Type B pancreatic cell (in vitro differentiated cells): ENCODE data around the gene MARCHF3. TPM values are rescaled to one million over a fixed set of nuclear protein-coding genes. Genes with fewer than 3 reads are reported as not detected.

Source experiments
- DNase-seq: peaks from one replicate; pipeline ENCODE4 v3.0.0; 2021; ENCODE audit warnings: mixed read lengths; ENCODE audit not compliant: unreplicated experiment; ENCODE audit errors: extremely low spot score
- H3K27ac Mint-ChIP-seq: 2 replicates; pipeline ENCODE4 v1.8.0; 2021; ENCODE audit warnings: mild to moderate bottlenecking, mixed read lengths
- H3K27me3 Mint-ChIP-seq: 2 replicates; pipeline ENCODE4 v1.8.0; 2021; ENCODE audit warnings: mixed read lengths
- H3K36me3 Mint-ChIP-seq: 2 replicates; pipeline ENCODE4 v1.8.0; 2021; ENCODE audit warnings: mixed read lengths
- H3K4me1 Mint-ChIP-seq: one replicate; pipeline ENCODE4 v1.8.0; 2021; ENCODE audit warnings: mixed read lengths; ENCODE audit not compliant: unreplicated experiment
- H3K4me3 Mint-ChIP-seq: 2 replicates; pipeline ENCODE4 v1.8.0; 2021; ENCODE audit warnings: mild to moderate bottlenecking, mixed read lengths
- H3K9me3 Mint-ChIP-seq: 2 replicates; pipeline ENCODE4 v1.8.0; 2021; ENCODE audit warnings: mixed read lengths
- CTCF ChIP-seq: fragments of 200-600 bp; sonication (generic); conservative IDR thresholded peaks from 2 replicates; pipeline ENCODE4 v1.5.0; 2021; ENCODE audit warnings: antibody characterized with exemption, mild to moderate bottlenecking
- total RNA-seq: library from RNA; stranded (reverse); gene quantifications from 2 replicates; pipeline ENCODE4 v1.2.1, GENCODE V29; 2021; ENCODE audit warnings: low replicate concordance

MARCHF3 gene
- total RNA-seq, 1 donor from 2014 or later: 5.9 TPM

GRCh38 chr5:126918615-126918957 lies 111.8 kb downstream of the MARCHF3 start:
- TF ChIP-seq CTCF: no peak
- Mint-ChIP-seq H3K36me3 (no peaks in the 10 kb centered on the region), H3K27me3 (peaks cover 4% of the 10 kb centered on the region), H3K4me3 (no peak overlapping the region), H3K9me3 (no peaks in the 10 kb centered on the region), H3K4me1 (peaks cover 30% of the 10 kb centered on the region), H3K27ac (no peak overlapping the region)
- DNase-seq: no peak

GRCh38 chr5:126917918-126918614 lies 112.3 kb downstream of the MARCHF3 start:
- no peaks in the 10 kb centered on the region for H3K36me3 Mint-ChIP-seq
- DNase-seq: no peak
- peaks cover 35% of the 10 kb centered on the region for H3K4me1 Mint-ChIP-seq

GRCh38 chr5:126915496-126915895 lies 114.9 kb downstream of the MARCHF3 start:
- TF ChIP-seq CTCF: no peak
- H3K27me3 Mint-ChIP-seq: peaks cover 4% of the 10 kb centered on the region
- no peak overlapping the region for H3K4me3 Mint-ChIP-seq
- peaks cover 40% of the 10 kb centered on the region for H3K4me1 Mint-ChIP-seq
- H3K27ac Mint-ChIP-seq: no peak overlapping the region
- no peak for DNase-seq
- H3K9me3 Mint-ChIP-seq: peaks cover 10% of the 10 kb centered on the region
- peaks cover 11% of the 10 kb centered on the region for H3K36me3 Mint-ChIP-seq

More at GRCh38 chr5:126917918-126918614, 112.3 kb downstream of the MARCHF3 start:
- Mint-ChIP-seq H3K4me3 (peak overlapping the region; percentile 27), H3K27me3 (peaks cover 4% of the 10 kb centered on the region), H3K27ac (no peak overlapping the region), H3K9me3 (no peaks in the 10 kb centered on the region)
- TF ChIP-seq CTCF: no peak

GRCh38 chr5:126914801-126915436 lies 115.4 kb downstream of the MARCHF3 start:
- Mint-ChIP-seq H3K9me3 (peaks cover 14% of the 10 kb centered on the region), H3K27me3 (peaks cover 4% of the 10 kb centered on the region), H3K4me1 (peaks cover 40% of the 10 kb centered on the region), H3K27ac (no peak overlapping the region), H3K36me3 (peaks cover 16% of the 10 kb centered on the region), H3K4me3 (no peak overlapping the region)
- no peak for DNase-seq
- no peak for TF ChIP-seq CTCF

- H3K36me3 Mint-ChIP-seq: peaks cover 20% of the 10 kb centered on the region
- no peak for TF ChIP-seq CTCF
- DNase-seq: no peak
- H3K27me3 Mint-ChIP-seq: peaks cover under 1% of the 10 kb centered on the region
- peaks cover 17% of the 10 kb centered on the region for H3K9me3 Mint-ChIP-seq
- peaks cover 25% of the 10 kb centered on the region for H3K4me1 Mint-ChIP-seq
- no peak overlapping the region for H3K4me3 Mint-ChIP-seq
- no peak overlapping the region for H3K27ac Mint-ChIP-seq
These were observed 117.7 kb downstream of the MARCHF3 start for GRCh38 chr5:126912616-126913200.
